ENCODE data around the gene SLC19A1. TPM values are rescaled to one million over a fixed set of nuclear protein-coding genes. Genes with fewer than 3 reads are reported as not detected.

The SLC19A1 gene
- total RNA-seq, 4 donors from 2014 or later = 1.8 to 9.6 (median 2.1) TPM

GRCh38 chr21:45550522-45551210 lies 8.4 kb upstream of the SLC19A1 start:
- Histone ChIP-seq H3K4me1 (peaks cover 0 to 3% of the 10 kb centered on the region in 2 donors), H3K9me3 (no peaks in the 10 kb centered on the region), H3K4me3 (no peak overlapping the region), H3K36me3 (no peaks in the 10 kb centered on the region), H3K27ac (peak overlapping the region in 1 of 4 donors; percentile 21), H3K27me3 (peaks cover 0 to 6% (median 4%) of the 10 kb centered on the region in 3 donors)
- ATAC-seq (no peak), DNase-seq (no peak)
- TF ChIP-seq POLR2A (IDR thresholded peaks at IDR 0.05) (no peak), CTCF (IDR thresholded peaks at IDR 0.05 in 4 of 5, conservative IDR thresholded peaks at IDR 0.05 in 1 of 5) (no peak)
- intact Hi-C loops (cut with DNase I; ENCODE audit: low total_unique reads) (no loop called here), in situ Hi-C loops (cut with MboI; ENCODE audit: low sequenced_read_pairs in 4 of 4) (loop anchor here (10.0 to 25.0 kb wide), 2 partner anchors 262 to 264 kb away; no protein-coding TSS in a partner anchor)

- no peak overlapping the region for H3K27ac ChIP-seq
- in situ Hi-C loops (cut with MboI; ENCODE audit: low sequenced_read_pairs in 4 of 4) (loop anchor here (10.0 to 25.0 kb wide), 2 partner anchors 262 to 265 kb away; no protein-coding TSS in a partner anchor), intact Hi-C loops (cut with DNase I; ENCODE audit: low total_unique reads) (no loop called here)
- no peaks in the 10 kb centered on the region for H3K9me3 ChIP-seq
- ATAC-seq = no peak
- TF ChIP-seq CTCF (IDR thresholded peaks at IDR 0.05 in 4 of 5, conservative IDR thresholded peaks at IDR 0.05 in 1 of 5) (no peak), POLR2A (IDR thresholded peaks at IDR 0.05) (no peak)
- H3K4me1 ChIP-seq = peaks cover 0 to 3% of the 10 kb centered on the region in 2 donors
- no peak for DNase-seq
- H3K27me3 ChIP-seq = peaks cover 0 to 6% (median 4%) of the 10 kb centered on the region in 3 donors
- no peaks in the 10 kb centered on the region for H3K36me3 ChIP-seq
- no peak overlapping the region for H3K4me3 ChIP-seq
Observed at GRCh38 chr21:45549626-45550463, 7.6 kb upstream of the SLC19A1 start.

GRCh38 chr21:45548711-45549491 lies 6.7 kb upstream of the SLC19A1 start:
- Histone ChIP-seq H3K4me3 (no peak overlapping the region), H3K9me3 (no peaks in the 10 kb centered on the region), H3K27me3 (peaks cover 0 to 6% (median 0%) of the 10 kb centered on the region in 3 donors), H3K4me1 (no peaks in the 10 kb centered on the region), H3K27ac (no peak overlapping the region), H3K36me3 (no peaks in the 10 kb centered on the region)
- intact Hi-C loops (cut with DNase I; ENCODE audit: low total_unique reads) (no loop called here), in situ Hi-C loops (cut with MboI; ENCODE audit: low sequenced_read_pairs in 4 of 4) (no loop called here)
- TF ChIP-seq CTCF (IDR thresholded peaks at IDR 0.05 in 4 of 5, conservative IDR thresholded peaks at IDR 0.05 in 1 of 5) (no peak), POLR2A (IDR thresholded peaks at IDR 0.05) (no peak)
- DNase-seq = no peak
- ATAC-seq = no peak

- TF ChIP-seq POLR2A (IDR thresholded peaks at IDR 0.05) = no peak
- TF ChIP-seq CTCF (IDR thresholded peaks at IDR 0.05 in 4 of 5, conservative IDR thresholded peaks at IDR 0.05 in 1 of 5) = no peak
- no peaks in the 10 kb centered on the region for H3K4me1 ChIP-seq
- ATAC-seq (no peak), DNase-seq (no peak)
- no peak overlapping the region for H3K27ac ChIP-seq
- intact Hi-C loops (cut with DNase I; ENCODE audit: low total_unique reads) = no loop called here
- H3K9me3 ChIP-seq = no peaks in the 10 kb centered on the region
- no peaks in the 10 kb centered on the region for H3K27me3 ChIP-seq
- in situ Hi-C loops (cut with MboI; ENCODE audit: low sequenced_read_pairs in 4 of 4) = no loop called here
- H3K4me3 ChIP-seq = no peak overlapping the region
- H3K36me3 ChIP-seq = no peaks in the 10 kb centered on the region
Observed at GRCh38 chr21:45547545-45547900, 5.3 kb upstream of the SLC19A1 start.
